HG02885 (cell line): ENCODE data around the gene UIMC1.

Experiments used
- ATAC-seq: cut with Tn5 transposase; IDR thresholded peaks from one replicate; pipeline ENCODE4 v1.9.1; 2021; ENCODE audit warnings: mild to moderate bottlenecking; ENCODE audit not compliant: unreplicated experiment, poor library complexity

UIMC1 gene

GRCh38 chr5:176959051-176959450 lies 47.5 kb downstream of the UIMC1 start:
- no peak for ATAC-seq

- ATAC-seq = no peak
These were observed 49.8 kb downstream of the UIMC1 start for GRCh38 chr5:176956756-176957155.

DNA sequence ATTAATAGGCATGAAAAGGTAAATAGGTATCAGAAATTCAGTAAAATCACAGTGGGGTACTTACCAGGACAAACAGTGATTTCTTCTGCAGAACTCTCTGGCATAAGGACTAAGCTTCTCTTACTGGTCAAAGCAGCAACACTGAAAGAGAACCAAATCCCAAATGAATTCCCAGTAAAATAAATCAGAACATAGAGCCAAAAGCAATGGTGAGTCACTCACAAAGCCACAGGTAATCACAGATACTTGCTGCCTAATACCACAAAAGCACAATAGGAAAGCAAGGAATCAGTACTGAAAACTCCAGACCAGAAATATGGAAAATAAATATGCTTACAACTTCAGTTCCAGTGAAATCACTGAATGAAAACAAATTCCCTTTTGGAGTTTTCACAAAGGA lies 50.7 kb downstream of the UIMC1 start:
- no peak for ATAC-seq

GRCh38 chr5:176954050-176954449 lies 52.5 kb downstream of the UIMC1 start:
- ATAC-seq = no peak

DNA sequence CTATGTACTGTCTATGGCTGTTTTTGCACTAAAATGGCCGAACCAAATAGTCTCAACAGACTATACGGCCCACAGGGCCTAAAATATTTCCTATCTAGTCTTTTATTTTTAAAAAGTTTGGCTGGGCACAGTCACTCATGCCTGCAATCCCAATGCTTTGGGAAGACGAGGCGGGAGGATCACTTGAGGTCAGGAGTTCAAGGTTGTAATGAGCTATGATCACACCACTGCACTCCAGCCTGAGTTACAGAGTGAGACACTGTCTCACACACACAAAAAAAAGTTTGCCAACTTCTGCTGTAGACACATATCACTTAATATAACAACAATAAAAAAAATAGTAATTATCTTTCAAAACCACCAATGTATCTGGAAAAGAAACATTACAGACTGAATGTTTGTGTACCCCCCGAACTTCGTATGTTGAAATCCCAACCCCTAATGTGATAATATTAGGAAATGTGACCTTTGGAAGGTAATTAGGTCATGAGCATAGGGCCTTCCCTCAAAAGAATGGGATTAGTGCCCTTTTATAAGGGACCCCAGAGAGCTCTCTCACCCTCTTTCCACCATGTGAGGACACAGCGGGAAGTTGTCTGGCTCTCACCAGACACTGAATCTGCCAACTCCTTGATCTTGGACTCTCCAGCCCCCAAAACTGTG lies 53.9 kb downstream of the UIMC1 start:
- no peak for ATAC-seq

DNA sequence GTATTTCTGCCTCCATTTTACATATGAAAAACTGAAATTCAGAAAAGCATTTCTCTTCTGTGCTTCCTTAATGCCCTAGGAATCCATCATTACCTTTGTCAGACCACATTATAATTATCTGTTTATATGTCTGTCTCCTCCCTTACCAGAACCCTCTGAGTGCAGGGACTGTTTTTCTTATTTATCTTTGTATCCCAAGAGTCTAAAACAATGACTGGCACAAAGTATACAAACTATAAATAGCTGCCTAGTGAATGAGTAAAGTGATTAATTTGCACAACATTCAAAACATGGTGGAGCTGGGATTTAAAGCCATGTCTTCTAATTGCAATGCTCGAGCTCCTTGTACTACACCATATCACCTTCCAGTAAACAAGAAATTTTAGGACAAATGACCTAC lies 58.1 kb downstream of the UIMC1 start:
- ATAC-seq = no peak

GRCh38 chr5:176947847-176948246 lies 58.7 kb downstream of the UIMC1 start:
- ATAC-seq = no peak

DNA sequence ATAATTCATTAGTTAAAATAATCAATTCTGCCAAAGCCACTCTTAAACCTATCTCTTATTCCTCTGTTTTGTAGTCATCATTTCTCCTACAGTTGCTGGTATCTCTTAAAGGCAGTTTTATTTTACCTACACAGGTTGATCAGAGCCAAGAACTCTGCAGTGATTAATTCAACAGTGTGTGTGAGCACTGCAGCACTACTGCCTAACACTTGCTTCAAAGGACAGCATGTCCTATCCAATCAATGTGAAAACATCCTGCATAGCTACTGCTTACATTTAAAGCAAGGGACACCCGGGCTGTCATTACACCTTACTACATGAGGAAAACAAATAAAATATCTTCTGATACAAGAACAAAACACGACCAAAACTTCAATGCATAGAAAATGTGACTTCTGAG lies 62.3 kb downstream of the UIMC1 start:
- ATAC-seq = no peak

DNA sequence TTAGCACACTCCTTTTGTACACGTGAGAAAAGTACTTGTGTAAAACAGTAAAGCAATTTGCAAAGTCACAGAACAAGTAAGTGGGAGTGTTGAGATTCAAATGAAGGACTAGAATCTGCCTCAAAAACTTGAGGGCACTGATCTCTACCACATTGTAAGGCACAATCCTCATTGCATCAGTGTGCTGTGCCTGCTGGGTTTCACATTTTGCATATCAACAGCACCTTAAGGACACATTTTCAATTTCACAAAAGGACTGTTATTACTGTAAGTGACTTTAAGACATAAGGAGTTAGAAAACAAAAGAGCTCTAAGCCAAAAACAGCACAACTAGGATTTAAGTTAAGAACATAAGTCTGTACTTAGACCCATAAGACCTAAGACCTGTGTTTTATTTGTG lies 62.8 kb downstream of the UIMC1 start:
- ATAC-seq = no peak

DNA sequence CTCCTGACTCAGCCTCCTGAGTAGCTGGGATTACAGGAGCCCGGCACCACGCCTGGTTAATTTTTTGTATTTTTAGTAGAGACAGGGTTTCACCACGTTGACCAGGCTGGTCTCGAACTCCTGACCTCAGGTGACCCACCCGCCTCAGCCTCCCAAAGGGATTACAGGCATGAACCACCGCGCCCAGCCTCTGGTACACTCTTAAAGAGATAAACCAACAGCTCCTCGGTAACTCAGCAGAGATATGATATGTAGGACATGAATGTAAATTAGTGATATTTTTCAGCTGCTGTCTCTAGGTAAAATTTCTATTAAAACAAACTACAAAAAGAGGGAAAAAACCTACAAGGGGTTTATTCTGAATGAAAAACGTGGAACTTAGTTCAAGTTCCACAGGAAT lies 64.6 kb downstream of the UIMC1 start:
- ATAC-seq = no peak

DNA sequence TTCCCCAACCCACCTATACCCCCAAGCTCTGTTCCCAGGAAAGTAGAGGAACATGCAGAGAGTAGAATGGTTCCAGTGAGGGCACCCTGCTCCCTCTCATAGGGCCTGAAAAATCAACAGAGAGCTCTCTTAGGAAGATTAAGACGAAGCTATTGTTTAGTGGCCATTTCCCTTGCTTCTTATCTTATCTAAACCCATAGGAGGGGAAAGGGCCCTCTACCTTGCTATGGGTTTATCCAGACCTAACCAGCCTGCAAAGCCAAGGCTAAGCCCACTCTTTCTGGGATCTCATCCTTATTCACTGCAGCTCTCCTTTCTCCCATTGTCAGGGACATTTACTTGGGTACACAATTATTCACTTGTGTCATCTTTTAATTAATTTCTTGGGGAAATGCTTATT lies 68.1 kb downstream of the UIMC1 start:
- no peak for ATAC-seq

GRCh38 chr5:176935017-176935416 lies 71.6 kb downstream of the UIMC1 start:
- no peak for ATAC-seq

DNA sequence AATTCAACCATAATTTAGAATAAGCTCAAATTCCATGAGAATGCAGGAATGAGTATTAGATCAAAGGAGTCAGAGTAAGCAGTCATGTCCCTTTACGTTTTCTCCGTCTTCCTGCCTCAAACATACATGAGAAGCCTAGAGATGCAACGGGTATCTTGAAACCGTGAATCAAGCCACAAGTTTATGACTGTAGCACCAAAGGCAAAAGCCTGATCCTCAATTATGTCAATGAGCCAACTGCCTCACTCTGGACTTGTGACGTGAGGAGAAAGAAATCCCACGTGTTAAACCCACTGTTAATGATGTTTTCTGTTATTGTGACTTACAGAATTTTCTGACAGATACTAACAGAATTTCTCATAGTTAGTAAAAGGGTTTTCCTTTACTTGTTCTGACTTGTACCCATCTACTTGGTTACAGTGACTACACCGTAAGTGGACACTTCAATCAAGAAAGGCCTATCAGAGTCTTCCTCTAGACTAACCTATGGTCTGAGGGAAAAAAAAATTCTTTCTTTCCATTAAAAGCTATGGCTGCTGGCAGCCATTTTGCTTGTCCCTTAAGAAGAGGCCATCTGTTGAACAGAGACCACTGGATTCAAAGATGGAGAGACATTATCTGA lies 72.2 kb downstream of the UIMC1 start:
- no peak for ATAC-seq

- ATAC-seq = no peak
These were observed 76.9 kb downstream of the UIMC1 start for GRCh38 chr5:176929654-176930053.

DNA sequence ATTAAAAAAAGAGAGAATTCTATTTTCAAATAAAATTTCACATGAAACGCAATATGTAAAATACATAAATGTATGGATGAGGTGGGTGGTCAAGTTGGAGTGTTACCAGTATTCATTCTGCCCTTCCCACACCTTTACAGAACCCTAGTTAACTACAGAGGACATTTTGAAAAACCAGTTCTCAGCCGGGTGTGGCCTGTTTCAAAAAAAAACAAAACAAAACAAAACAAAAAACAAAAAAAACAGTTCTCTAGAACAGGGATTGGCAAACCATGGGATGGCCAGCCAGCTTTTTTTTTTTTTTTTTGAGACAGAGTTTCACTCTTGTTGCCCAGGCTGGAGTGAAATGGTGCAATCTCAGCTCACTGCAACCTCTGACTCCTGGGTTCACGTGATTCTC lies 79.0 kb downstream of the UIMC1 start:
- ATAC-seq = no peak

DNA sequence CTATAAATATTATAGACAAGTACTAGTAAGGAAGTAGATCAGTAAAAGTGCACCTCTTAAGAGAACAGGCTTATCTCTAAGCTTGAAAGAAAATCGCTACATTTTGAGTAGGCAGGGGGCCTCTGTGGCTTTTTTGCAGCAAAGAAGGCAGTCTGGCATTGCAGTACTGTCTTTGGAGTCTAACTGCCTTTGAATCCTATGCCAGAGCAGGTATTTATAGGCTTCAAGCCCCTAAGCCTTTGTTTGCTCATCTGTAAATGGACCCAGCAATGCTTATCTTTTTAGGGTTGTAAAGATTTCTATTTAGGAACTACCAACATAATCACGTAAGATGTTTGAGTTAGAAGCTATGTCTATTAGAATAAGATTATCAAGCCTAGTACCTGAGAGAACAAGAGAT lies 83.8 kb downstream of the UIMC1 start:
- ATAC-seq = no peak

- ATAC-seq = no peak
These were observed 84.9 kb downstream of the UIMC1 start for GRCh38 chr5:176921714-176922113.

GRCh38 chr5:176918613-176919012 lies 88.0 kb downstream of the UIMC1 start:
- ATAC-seq = no peak

DNA sequence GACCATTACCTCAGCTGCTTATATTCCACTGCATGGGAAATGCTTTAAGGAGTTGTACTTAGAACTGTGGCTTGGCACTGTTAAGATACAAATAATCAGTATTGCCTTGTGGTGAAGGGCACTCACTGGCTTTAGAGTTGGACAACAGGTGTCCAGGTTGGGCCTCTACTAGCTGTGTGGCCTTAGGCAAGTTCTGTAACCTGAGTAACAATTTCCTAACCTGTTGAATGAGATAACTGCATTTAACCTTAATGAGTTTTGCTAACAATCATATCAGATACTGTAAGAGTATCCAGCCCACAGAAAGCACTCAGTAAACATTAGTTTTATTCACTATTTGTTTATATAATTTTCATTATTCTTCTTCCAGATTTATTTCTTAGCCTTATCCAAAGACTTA lies 90.2 kb downstream of the UIMC1 start:
- ATAC-seq = no peak

DNA sequence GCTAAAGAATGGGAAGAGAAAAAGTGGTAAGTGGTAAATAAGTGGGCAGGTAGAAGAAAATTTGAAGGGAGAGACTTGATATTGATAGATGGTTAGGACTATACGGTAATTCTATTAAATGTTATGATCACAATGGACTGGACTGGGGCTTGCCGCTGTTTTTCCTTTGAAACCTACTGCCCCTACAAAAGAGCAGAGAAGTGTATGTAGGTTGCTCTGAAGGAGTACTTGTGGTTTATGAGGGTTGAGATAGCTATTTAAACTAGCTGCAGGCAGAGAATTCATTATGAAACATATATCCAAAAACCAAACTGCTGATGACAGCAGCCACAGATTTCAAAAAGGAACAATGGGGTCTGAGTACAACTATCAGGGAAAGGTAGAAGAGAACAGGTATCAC lies 90.7 kb downstream of the UIMC1 start:
- ATAC-seq = no peak

DNA sequence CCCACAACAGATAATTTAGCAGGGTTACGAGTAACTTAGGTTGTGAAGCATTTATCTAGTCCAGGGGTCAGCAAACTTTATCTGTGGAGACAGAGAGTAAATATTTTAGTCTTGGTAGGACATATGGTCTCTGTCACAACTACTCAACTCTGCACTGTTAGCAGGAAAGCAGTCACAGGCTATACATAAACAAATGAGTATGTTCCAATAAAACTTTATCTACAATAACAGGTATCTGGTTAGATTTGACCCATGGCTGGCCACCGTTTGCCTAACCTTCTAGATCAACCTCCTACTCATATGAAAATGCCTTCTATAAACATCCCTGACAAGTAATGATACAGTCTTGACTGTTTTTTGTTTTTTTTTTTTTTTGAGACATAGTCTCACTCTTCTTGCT lies 94.5 kb downstream of the UIMC1 start:
- no peak for ATAC-seq

- ATAC-seq = no peak
These were observed 97.8 kb downstream of the UIMC1 start for GRCh38 chr5:176908675-176909368.
